Stomach (tissue), 4 donors: ENCODE data around the gene GFAP.

ENCODE experiments used
- POLR2A ChIP-seq, 4 donors: fragments of 450-650 bp; IDR thresholded peaks; one replicate each; pipeline ENCODE4 v1.6.1; 2016; ENCODE audit warnings: antibody characterized with exemption in 4 of 4, control low read depth in 2 of 4, mild to moderate bottlenecking in 1 of 4, moderate library complexity in 1 of 4
- TF ChIP-seq, protein P1 (sequence below), 7 experiments: fragments of 450-650 bp in 4 of 7; fragments of 200-600 bp in 3 of 7; sonication (generic) in 3 of 7; IDR thresholded peaks; one replicate each; pipeline ENCODE4 v1.5.1; 2016 to 2019; ENCODE audit warnings: antibody characterized with exemption in 7 of 7, control low read depth in 2 of 7, mild to moderate bottlenecking in 1 of 7

DNA sequence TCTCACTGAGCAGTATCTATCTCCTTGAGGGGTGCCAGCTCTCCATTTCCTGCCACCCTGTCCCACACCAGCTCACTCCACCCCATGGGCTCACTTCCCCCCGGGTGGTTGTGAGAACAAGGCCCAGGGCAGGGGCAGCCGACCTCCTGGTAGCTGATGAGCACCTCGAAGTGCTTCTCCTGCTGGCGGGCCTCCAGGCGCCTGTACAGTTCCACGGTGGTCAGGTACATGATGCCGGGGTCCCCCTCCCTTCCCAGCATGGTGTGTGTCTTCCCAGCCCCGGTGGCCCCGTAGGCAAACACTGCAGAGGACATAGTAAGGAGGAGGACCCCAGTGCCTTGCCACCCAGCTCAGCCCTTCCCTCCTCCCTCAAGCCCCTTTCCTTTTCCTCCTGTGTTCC is 19.8 kb upstream of the GFAP start:
- TF ChIP-seq, protein P1, sequence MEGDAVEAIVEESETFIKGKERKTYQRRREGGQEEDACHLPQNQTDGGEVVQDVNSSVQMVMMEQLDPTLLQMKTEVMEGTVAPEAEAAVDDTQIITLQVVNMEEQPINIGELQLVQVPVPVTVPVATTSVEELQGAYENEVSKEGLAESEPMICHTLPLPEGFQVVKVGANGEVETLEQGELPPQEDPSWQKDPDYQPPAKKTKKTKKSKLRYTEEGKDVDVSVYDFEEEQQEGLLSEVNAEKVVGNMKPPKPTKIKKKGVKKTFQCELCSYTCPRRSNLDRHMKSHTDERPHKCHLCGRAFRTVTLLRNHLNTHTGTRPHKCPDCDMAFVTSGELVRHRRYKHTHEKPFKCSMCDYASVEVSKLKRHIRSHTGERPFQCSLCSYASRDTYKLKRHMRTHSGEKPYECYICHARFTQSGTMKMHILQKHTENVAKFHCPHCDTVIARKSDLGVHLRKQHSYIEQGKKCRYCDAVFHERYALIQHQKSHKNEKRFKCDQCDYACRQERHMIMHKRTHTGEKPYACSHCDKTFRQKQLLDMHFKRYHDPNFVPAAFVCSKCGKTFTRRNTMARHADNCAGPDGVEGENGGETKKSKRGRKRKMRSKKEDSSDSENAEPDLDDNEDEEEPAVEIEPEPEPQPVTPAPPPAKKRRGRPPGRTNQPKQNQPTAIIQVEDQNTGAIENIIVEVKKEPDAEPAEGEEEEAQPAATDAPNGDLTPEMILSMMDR (IDR thresholded peaks at IDR 0.05), result no peak
- TF ChIP-seq POLR2A (IDR thresholded peaks at IDR 0.05), result no peak
